K562 (cell line): Measurements from ENCODE around the gene CEP76. TPM values are rescaled to one million over a fixed set of nuclear protein-coding genes. Genes with fewer than 3 reads are reported as not detected.
A peak's percentile ranks its signal among the peaks of the same experiment; 100 is the strongest.

ENCODE experiments used
- ATAC-seq: fragments of 200-7000 bp; cut with Tn5 transposase; 3 replicates; pipeline ENCODE4 v1.9.1; 2020; ENCODE audit warnings: moderate library complexity
- BruUV-seq: library from RNA; stranded (reverse); fragments of 400-500 nt; replicated peaks from 2 replicates; lab custom pipeline; 2021; lab: Mats Ljungman, UMichigan
- CTCF ChIA-PET: fragments of 300-600 bp; formaldehyde crosslinking; extraction: SDS; loops from one replicate; lab custom pipeline; 2021; ENCODE audit warnings: low intra/inter-chr PET ratio; lab: Yijun Ruan, JAX
- POLR2A ChIA-PET: fragments of 300-600, 350-650 bp; sonication (Branson Sonifier 250); formaldehyde crosslinking; extraction: SDS; loops from one replicate; lab custom pipeline; 2021; ENCODE audit warnings: antibody characterized with exemption, inconsistent platforms; lab: Yijun Ruan, JAX
- DNase-seq, 4 experiments: peaks; one replicate each; pipeline versions ENCODE4 v3.0.0 to v3.0.0-alpha.2; 2011 to 2018; ENCODE audit warnings: low spot score in 3 of 4, mixed read lengths in 3 of 4; ENCODE audit errors: extremely low read depth in 1 of 4
- FAIRE-seq: peaks from 2 replicates; lab custom pipeline; 2011; peaks lifted over from hg19 to GRCh38; lab: Jason Lieb, UNC
- H2AFZ ChIP-seq: 2 replicates; pipeline ENCODE4 v1.6.0; 2011; ENCODE audit warnings: low read depth, low read length, control low read depth, inconsistent platforms
- H3K27ac ChIP-seq: fragments of 200-600 bp; 3 replicates; pipeline ENCODE4 v1.8.0; 2011; ENCODE audit warnings: low read depth, mild to moderate bottlenecking, control low read depth, inconsistent platforms, low read length, moderate library complexity, mixed read lengths; ENCODE audit errors: extremely low read depth
- H3K27me3 ChIP-seq, 2 experiments: fragments of 300-600 bp in 1 of 2; 2 replicates in 1 of 2; 3 replicates in 1 of 2; pipeline versions ENCODE4 v1.6.0 to v1.8.0; 2011; ENCODE audit warnings: inconsistent platforms in 2 of 2, low read length in 2 of 2, mild to moderate bottlenecking in 1 of 2, mixed read lengths in 1 of 2, moderate library complexity in 1 of 2; ENCODE audit not compliant: control insufficient read depth in 2 of 2, insufficient read depth in 2 of 2
- H3K36me3 ChIP-seq: fragments of 300-600 bp; 3 replicates; pipeline ENCODE4 v1.8.0; 2011; ENCODE audit warnings: mild to moderate bottlenecking, low read length, inconsistent platforms; ENCODE audit not compliant: control insufficient read depth, insufficient read depth
- H3K4me1 ChIP-seq, 2 experiments: fragments of 200-600 bp in 1 of 2; replicated peaks in 1 of 2; 2 replicates in 1 of 2; 3 replicates in 1 of 2; pipeline versions ENCODE4 v1.5.1 to v1.8.0; 2011; ENCODE audit warnings: inconsistent platforms in 2 of 2, low read length in 2 of 2, mild to moderate bottlenecking in 1 of 2, mixed read lengths in 1 of 2, moderate library complexity in 1 of 2; ENCODE audit not compliant: control insufficient read depth in 2 of 2, insufficient read depth in 2 of 2
- H3K4me2 ChIP-seq: 2 replicates; pipeline ENCODE4 v1.6.1; 2011; ENCODE audit warnings: low read length, control low read depth, inconsistent platforms, mixed read lengths; ENCODE audit not compliant: insufficient read depth
- H3K4me3 ChIP-seq: fragments of 200-600 bp; sonication (generic), shearing (Covaris generic); 2 replicates; pipeline ENCODE4 v1.5.1; 2016; ENCODE audit warnings: control low read depth, inconsistent platforms
- H3K79me2 ChIP-seq: fragments of 200-600 bp; 3 replicates; pipeline ENCODE4 v1.8.0; 2011; ENCODE audit warnings: low read length, inconsistent platforms; ENCODE audit not compliant: control insufficient read depth, insufficient read depth
- H3K9ac ChIP-seq, 2 experiments: 2 replicates each; pipeline versions ENCODE4 v1.6.0 to v1.6.1; 2011; ENCODE audit warnings: low read depth in 2 of 2, low read length in 2 of 2, control low read depth in 1 of 2, inconsistent platforms in 1 of 2, mild to moderate bottlenecking in 1 of 2, mixed read lengths in 1 of 2; ENCODE audit not compliant: insufficient read depth in 1 of 2
- H3K9me1 ChIP-seq: one replicate; pipeline ENCODE4 v1.6.0; 2011; ENCODE audit warnings: inconsistent platforms, mild to moderate bottlenecking, low read length, moderate library complexity; ENCODE audit not compliant: control insufficient read depth, insufficient read depth
- H3K9me3 ChIP-seq: replicated peaks from 2 replicates; pipeline ENCODE4 v1.5.1; 2011; ENCODE audit warnings: low read depth, low read length, inconsistent platforms; ENCODE audit not compliant: control insufficient read depth, insufficient read depth
- H4K20me1 ChIP-seq: replicated peaks from 2 replicates; pipeline ENCODE4 v1.6.1; 2011; ENCODE audit warnings: low read length, inconsistent platforms, mixed read lengths; ENCODE audit not compliant: control insufficient read depth, insufficient read depth
- RBM22 ChIP-seq: fragments of 200-400 bp; formaldehyde crosslinking; IDR thresholded peaks from 2 replicates; pipeline ENCODE4 v1.6.1; 2018; ENCODE audit warnings: low read length, low read depth; ENCODE audit not compliant: poor library complexity, severe bottlenecking
- SP1 ChIP-seq: sonication (generic); formaldehyde crosslinking; IDR thresholded peaks from 2 replicates; pipeline ENCODE4 v1.8.1; 2022; ENCODE audit warnings: mild to moderate bottlenecking, missing genetic modification reagents
- STAT5B ChIP-seq: fragments of 250-450 bp; sonication (Bioruptor Pico); IDR thresholded peaks from 2 replicates; pipeline ENCODE4 v1.8.0; 2021; ENCODE audit warnings: mild to moderate bottlenecking, inconsistent platforms
- ZFX ChIP-seq: sonication (generic); formaldehyde crosslinking; IDR thresholded peaks from 2 replicates; pipeline ENCODE4 v1.8.0; 2022; ENCODE audit warnings: mild to moderate bottlenecking, missing genetic modification reagents, moderate library complexity
- WGBS: fragments of 100-300 bp; shearing (Covaris generic); methylation state at CpG from one replicate; pipeline ENCODE4 v1.1.6; 2016; ENCODE audit warnings: low coverage, mixed read lengths; ENCODE audit not compliant: insufficient coverage; ENCODE audit errors: missing lambda C conversion rate; 5-methylcytosine and 5-hydroxymethylcytosine counted together
- in situ Hi-C: fragments of 300-500 bp; cut with MboI; formaldehyde crosslinking; loops from 4 replicates; pipeline ENCODE4 v1.15.0; 2018; ENCODE audit warnings: inconsistent platforms, mixed read lengths
- intact Hi-C: fragments of 100-400 bp; cut with micrococcal nuclease; formaldehyde crosslinking; loops from 2 replicates; pipeline ENCODE4 v1.14.2; 2022
- polyA plus RNA-seq, 8 experiments: library from polyadenylated mRNA; depleted of rRNA in 4 of 8; stranded (reverse) in 5 of 8; unstranded in 3 of 8; fragments of >200 nt; fragmentation: Nextera tagmentation in 2 of 8; fragmentation: Illumina TruSeq in 1 of 8; extraction: Ambion mirVana in 2 of 8; extraction: Trizol in 1 of 8; gene quantifications; 2 replicates each; pipeline versions ENCODE4 v1.2.1 to v1.2.3, GENCODE V29; 2011 to 2014; ENCODE audit warnings: inconsistent platforms in 1 of 8, missing spikeins in 1 of 8
- total RNA-seq, 7 experiments: library from RNA; depleted of rRNA in 6 of 7; stranded (reverse); fragments of >200 nt in 6 of 7; fragmentation: Illumina TruSeq in 2 of 7; extraction: Trizol in 2 of 7; gene quantifications; 2 replicates each; pipeline versions ENCODE4 v1.2.1 to v1.2.3, GENCODE V29; 2011 to 2021; ENCODE audit warnings: low replicate concordance in 1 of 7
- TF ChIP-seq, protein P1 (sequence below), 2 experiments: fragments of 450-650 bp; IDR thresholded peaks; 2 replicates each; pipeline ENCODE4 v1.6.1; 2016; ENCODE audit warnings: mild to moderate bottlenecking in 2 of 2, borderline replicate concordance in 1 of 2, low read depth in 1 of 2, moderate library complexity in 1 of 2
- TF ChIP-seq, protein P2 (sequence below): sonication (generic); formaldehyde crosslinking; IDR thresholded peaks from 2 replicates; pipeline ENCODE4 v1.8.0; 2023; ENCODE audit warnings: missing genetic modification reagents, mild to moderate bottlenecking, borderline replicate concordance

The CEP76 gene
- total and polyA plus RNA-seq, 9 of the 15 experiments (the other 6 are each of a cell fraction or from before 2014, with no cell fraction given) = 5.3 to 27.3 (median 19.3) TPM

DNA sequence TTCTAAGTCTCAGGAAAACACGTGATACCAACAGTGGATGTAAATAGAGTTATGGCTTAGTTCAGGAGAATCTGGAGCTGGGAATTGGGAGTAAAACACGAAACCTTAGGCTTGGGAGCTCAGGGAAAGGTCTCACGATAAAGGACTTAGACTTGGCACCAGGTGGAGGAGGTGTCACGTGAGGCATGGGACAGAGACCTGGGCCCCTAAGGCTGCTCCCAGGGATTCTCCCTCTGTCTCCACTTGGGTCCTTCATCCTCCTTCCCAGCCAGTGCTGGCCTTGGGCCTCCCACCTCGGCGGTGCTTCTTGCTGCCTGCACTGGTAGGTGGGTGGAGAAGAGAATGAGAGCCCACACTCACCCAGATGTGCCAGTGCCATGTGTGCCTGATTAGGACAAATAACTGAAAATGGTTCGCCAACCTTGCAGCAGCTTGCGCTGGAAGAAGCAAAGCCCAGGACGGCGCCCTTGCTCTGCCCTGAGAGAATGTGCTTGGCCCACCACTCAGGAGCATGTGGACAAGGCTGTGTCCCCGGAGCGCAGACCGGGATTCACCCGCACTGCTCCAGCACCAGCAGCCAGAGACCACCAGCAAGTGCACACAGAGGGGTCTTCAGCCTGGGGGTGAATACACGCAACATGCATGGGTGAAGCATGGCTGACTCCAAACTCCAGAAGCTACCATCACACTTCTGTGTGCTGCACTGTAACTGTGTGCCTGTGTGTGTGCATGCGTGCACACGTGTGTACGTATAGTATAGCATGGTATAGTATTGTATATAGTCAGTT, 48.4 kb upstream of the CEP76 start:
- no peaks in the 10 kb centered on the region for H3K36me3 ChIP-seq
- no peak overlapping the region for H3K4me2 ChIP-seq
- peaks cover 0 to 7% of the 10 kb centered on the region in 2 experiments; a peak in 2 of 5 replicates for H3K4me1 ChIP-seq
- no peak overlapping the region for H3K4me3 ChIP-seq
- BruUV-seq = no TSS peak
- no peak for FAIRE-seq
- H3K9me1 ChIP-seq = no peaks in the 10 kb centered on the region
- no peaks in the 10 kb centered on the region for H3K79me2 ChIP-seq
- intact Hi-C loops (no loop called here), in situ Hi-C loops (no loop called here)
- POLR2A ChIA-PET = interaction anchor here (1.3 to 1.8 kb wide), 2 partner anchors 15 to 16 kb away, joined by 5 to 6 read pairs; no protein-coding TSS in a partner anchor
- H2AFZ ChIP-seq = 0 out of 2 replicates have a peak overlapping the region, but pooled peaks have one; percentile 52
- no peak for DNase-seq
- H3K9ac ChIP-seq = no peak overlapping the region
- WGBS = 44% methylated on average over 18 of the region's 18 CpGs
- H3K27me3 ChIP-seq = no peaks in the 10 kb centered on the region
- CTCF ChIA-PET = no interaction called here
- H4K20me1 ChIP-seq = no peaks in the 10 kb centered on the region
- peak; percentile 26; the same call in 1 of the 3 replicates for ATAC-seq
- H3K27ac ChIP-seq = no peak overlapping the region
- no peaks in the 10 kb centered on the region for H3K9me3 ChIP-seq
- no peak for TF ChIP-seq ZFX (CRISPR knock-in tag)
- TF ChIP-seq, protein P1, sequence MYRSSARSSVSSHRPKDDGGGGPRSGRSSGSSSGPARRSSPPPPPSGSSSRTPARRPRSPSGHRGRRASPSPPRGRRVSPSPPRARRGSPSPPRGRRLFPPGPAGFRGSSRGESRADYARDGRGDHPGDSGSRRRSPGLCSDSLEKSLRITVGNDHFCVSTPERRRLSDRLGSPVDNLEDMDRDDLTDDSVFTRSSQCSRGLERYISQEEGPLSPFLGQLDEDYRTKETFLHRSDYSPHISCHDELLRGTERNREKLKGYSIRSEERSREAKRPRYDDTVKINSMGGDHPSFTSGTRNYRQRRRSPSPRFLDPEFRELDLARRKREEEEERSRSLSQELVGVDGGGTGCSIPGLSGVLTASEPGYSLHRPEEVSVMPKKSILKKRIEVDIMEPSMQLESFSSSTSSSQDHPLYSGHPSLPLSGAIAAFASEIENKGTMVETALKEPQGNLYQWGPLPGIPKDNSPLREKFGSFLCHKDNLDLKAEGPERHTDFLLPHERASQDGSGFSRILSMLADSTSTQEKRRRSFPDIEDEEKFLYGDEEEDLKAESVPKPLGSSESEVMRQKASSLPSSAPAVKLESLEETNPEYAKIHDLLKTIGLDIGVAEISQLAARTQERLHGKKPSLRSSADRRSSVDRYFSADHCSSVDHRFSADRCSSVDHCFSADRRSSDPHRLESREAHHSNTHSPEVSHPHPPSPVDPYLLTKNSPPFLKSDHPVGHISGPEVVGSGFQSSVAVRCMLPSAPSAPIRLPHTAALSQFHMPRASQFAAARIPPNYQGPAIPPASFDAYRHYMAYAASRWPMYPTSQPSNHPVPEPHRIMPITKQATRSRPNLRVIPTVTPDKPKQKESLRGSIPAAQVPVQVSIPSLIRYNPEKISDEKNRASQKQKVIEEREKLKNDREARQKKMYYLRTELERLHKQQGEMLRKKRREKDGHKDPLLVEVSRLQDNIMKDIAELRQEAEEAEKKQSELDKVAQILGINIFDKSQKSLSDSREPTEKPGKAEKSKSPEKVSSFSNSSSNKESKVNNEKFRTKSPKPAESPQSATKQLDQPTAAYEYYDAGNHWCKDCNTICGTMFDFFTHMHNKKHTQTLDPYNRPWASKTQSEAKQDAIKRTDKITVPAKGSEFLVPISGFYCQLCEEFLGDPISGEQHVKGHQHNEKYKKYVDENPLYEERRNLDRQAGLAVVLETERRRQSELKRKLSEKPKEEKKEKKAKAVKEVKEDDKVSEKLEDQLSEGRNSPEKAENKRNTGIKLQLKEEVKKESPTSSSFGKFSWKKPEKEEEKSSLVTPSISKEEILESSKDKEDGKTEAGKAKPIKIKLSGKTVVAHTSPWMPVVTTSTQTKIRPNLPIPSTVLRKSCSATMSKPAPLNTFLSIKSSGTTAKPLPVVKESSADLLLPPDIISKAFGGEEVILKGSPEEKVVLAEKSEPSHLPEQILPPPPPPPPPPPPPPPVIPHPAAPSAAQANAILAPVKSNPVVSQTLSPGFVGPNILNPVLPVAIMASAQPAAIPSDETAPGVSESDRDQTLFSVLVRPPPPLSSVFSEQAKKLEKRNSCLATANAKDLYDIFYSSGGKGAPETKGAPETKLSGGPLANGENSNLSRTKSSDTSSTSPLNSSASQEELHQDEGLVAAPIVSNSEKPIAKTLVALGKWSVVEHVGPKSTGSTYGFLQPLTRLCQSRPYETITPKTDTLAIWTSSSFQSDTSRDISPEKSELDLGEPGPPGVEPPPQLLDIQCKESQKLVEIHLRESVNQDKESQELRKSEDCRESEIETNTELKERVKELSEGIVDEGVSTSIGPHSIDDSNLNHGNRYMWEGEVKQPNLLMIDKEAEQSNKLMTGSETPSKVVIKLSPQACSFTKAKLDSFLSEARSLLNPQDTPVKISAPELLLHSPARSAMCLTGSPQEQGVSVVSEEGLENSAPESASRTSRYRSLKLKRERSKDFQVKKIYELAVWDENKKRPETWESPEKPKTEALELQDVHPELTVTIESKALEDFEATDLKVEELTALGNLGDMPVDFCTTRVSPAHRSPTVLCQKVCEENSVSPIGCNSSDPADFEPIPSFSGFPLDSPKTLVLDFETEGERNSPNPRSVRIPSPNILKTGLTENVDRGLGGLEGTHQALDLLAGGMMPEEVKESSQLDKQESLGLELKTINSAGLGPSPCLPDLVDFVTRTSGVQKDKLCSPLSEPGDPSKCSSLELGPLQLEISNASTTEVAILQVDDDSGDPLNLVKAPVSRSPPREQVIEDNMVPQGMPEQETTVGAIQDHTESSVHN (IDR thresholded peaks at IDR 0.05; ENCODE audit: borderline replicate concordance in 1 of 2, low read depth in 1 of 2) = no peak
- no peak for TF ChIP-seq RBM22
- TF ChIP-seq SP1 = no peak
- TF ChIP-seq, protein P2, sequence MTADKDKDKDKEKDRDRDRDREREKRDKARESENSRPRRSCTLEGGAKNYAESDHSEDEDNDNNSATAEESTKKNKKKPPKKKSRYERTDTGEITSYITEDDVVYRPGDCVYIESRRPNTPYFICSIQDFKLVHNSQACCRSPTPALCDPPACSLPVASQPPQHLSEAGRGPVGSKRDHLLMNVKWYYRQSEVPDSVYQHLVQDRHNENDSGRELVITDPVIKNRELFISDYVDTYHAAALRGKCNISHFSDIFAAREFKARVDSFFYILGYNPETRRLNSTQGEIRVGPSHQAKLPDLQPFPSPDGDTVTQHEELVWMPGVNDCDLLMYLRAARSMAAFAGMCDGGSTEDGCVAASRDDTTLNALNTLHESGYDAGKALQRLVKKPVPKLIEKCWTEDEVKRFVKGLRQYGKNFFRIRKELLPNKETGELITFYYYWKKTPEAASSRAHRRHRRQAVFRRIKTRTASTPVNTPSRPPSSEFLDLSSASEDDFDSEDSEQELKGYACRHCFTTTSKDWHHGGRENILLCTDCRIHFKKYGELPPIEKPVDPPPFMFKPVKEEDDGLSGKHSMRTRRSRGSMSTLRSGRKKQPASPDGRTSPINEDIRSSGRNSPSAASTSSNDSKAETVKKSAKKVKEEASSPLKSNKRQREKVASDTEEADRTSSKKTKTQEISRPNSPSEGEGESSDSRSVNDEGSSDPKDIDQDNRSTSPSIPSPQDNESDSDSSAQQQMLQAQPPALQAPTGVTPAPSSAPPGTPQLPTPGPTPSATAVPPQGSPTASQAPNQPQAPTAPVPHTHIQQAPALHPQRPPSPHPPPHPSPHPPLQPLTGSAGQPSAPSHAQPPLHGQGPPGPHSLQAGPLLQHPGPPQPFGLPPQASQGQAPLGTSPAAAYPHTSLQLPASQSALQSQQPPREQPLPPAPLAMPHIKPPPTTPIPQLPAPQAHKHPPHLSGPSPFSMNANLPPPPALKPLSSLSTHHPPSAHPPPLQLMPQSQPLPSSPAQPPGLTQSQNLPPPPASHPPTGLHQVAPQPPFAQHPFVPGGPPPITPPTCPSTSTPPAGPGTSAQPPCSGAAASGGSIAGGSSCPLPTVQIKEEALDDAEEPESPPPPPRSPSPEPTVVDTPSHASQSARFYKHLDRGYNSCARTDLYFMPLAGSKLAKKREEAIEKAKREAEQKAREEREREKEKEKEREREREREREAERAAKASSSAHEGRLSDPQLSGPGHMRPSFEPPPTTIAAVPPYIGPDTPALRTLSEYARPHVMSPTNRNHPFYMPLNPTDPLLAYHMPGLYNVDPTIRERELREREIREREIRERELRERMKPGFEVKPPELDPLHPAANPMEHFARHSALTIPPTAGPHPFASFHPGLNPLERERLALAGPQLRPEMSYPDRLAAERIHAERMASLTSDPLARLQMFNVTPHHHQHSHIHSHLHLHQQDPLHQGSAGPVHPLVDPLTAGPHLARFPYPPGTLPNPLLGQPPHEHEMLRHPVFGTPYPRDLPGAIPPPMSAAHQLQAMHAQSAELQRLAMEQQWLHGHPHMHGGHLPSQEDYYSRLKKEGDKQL = no peak
- TF ChIP-seq STAT5B (CRISPR knock-in tag) = no peak
